H1 (cell line): ENCODE measurements around the gene SCNN1B.

Experiments used
- CTCF ChIP-seq, 3 experiments: IDR thresholded peaks; 1 replicate in 2 of 3; 2 replicates in 1 of 3; pipeline versions ENCODE4 v1.5.1 to v1.6.1; 2011; ENCODE audit warnings: low read length in 3 of 3, mild to moderate bottlenecking in 3 of 3, inconsistent platforms in 2 of 3, low read depth in 1 of 3, moderate library complexity in 1 of 3; ENCODE audit not compliant: insufficient read depth in 1 of 3; ENCODE audit errors: control extremely low read depth in 1 of 3
- EGR1 ChIP-seq: IDR thresholded peaks from 2 replicates; pipeline ENCODE4 v1.6.1; 2011; ENCODE audit warnings: low read depth, low read length, borderline replicate concordance
- EZH2 ChIP-seq: fragments of 200-600 bp; sonication (generic); IDR thresholded peaks from 2 replicates; pipeline ENCODE4 v1.7.1; 2012; ENCODE audit warnings: low read depth, mild to moderate bottlenecking, moderate library complexity, low read length, inconsistent platforms; ENCODE audit not compliant: severe bottlenecking

- TF ChIP-seq EZH2 (no peak), CTCF (IDR thresholded peaks at IDR 0.05; ENCODE audit: control extremely low read depth in 1 of 3, insufficient read depth in 1 of 3, low read depth in 1 of 3, low read length in 3 of 3) (no peak), EGR1 (no peak)
Observed at GRCh38 chr16:23382279-23382678, 80.2 kb downstream of the SCNN1B start.
